Measurements from ENCODE around the gene DERL3. TPM values are rescaled to one million over a fixed set of nuclear protein-coding genes. Genes with fewer than 3 reads are reported as not detected.

DERL3 gene
- total RNA-seq, 1 experiment from 2014 or later: 9.8 TPM

DNA sequence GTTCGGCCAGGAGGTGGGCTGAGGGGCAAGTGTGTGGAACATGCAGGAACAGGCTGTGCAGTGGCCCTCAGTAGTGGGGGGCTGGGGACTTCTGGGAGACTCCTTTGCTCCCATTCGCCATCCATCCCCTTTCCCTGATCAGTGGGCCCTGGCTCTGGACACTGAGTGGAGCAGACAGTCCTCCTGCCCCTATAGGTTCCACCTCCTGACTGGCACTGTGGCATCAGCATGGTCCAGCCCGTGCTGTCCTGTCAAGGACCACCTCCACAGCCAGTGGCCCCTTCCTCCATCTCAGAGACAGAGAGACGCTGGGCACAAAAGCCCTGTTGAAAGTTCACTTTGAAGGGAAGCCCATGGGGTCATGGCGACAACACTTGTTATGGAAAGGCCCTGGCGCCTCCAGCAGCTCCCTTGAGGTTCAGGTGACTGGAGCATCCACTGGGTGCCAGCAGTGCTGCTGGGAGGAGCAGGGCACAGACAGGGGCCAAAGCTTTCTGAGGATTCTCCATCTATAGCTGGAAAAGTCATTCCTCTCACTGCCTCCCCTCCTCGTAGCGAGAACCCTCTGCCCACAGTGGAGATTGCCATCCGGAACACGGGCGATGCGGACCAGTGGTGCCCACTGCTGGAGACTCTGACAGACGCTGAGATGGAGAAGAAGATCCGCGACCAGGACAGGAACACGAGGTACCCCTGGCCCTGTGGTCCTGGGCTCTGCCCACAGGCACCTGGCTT, 5.6 kb downstream of the DERL3 start:
- H2BK20ac ChIP-seq (ENCODE audit: low read depth, low read length, poor library complexity, severe bottlenecking): no peak overlapping the region
- H3K56ac ChIP-seq (ENCODE audit: insufficient read length, low read depth, low read length): no peak overlapping the region
- no peak overlapping the region for H3K9ac ChIP-seq (ENCODE audit: extremely low read depth, insufficient read length, low read length)
- Mint-ChIP-seq H3K27me3 (ENCODE audit: low read depth) (no peaks in the 10 kb centered on the region), H3K36me3 (ENCODE audit: insufficient read depth in 1 of 3, low read depth in 3 of 3) (peaks cover 22 to 44% (median 39%) of the 10 kb centered on the region in 3 experiments), H3K4me3 (no peak overlapping the region; a peak in 1 of 5 replicates), H3K4me1 (peaks cover 9 to 12% of the 10 kb centered on the region in 2 experiments), H3K9me3 (peaks cover 0 to 1% of the 10 kb centered on the region in 2 experiments; a peak in 1 of 5 replicates), H3K27ac (no peak overlapping the region)
- no peak overlapping the region for H3K23ac ChIP-seq (ENCODE audit: insufficient read length, low read depth, low read length)
- H2AFZ ChIP-seq (ENCODE audit: low read length): no peak overlapping the region
- H4K91ac ChIP-seq (ENCODE audit: insufficient read length, low read depth, low read length): no peak overlapping the region
- no peak overlapping the region for H4K5ac ChIP-seq (ENCODE audit: insufficient read length, low read depth, low read length)
- H4K8ac ChIP-seq (replicated peaks; ENCODE audit: insufficient read length, low read depth, low read length): no peak overlapping the region
- no peak overlapping the region for H3K18ac ChIP-seq (ENCODE audit: insufficient read length, low read depth, low read length)
- DNase-seq: no peak
- no peak overlapping the region for H3T11ph ChIP-seq (ENCODE audit: low read length)
- no peak overlapping the region for H2AK5ac ChIP-seq (ENCODE audit: insufficient read length, low read length)
- H2BK12ac ChIP-seq (ENCODE audit: insufficient read length, low read depth, low read length): no peak overlapping the region
- H2BK15ac ChIP-seq (ENCODE audit: low read depth, low read length): no peak overlapping the region
- H3K27me3 ChIP-seq (ENCODE audit: insufficient read depth, low read length): no peaks in the 10 kb centered on the region
- H3K4me1 ChIP-seq (ENCODE audit: insufficient read depth, low read length): no peaks in the 10 kb centered on the region; the same call in 1 of the 2 replicates
- no peak overlapping the region for H3K27ac ChIP-seq (ENCODE audit: insufficient read length, low read depth, low read length)
- H3K9me3 ChIP-seq (ENCODE audit: control insufficient read depth, low read depth, low read length): no peaks in the 10 kb centered on the region
- H3K23me2 ChIP-seq (ENCODE audit: insufficient read length, low read depth, low read length, poor library complexity, severe bottlenecking): peaks cover 3% of the 10 kb centered on the region
- H3K79me2 ChIP-seq (ENCODE audit: insufficient read depth, low read length): no peaks in the 10 kb centered on the region
- no peak overlapping the region for H2BK120ac ChIP-seq (ENCODE audit: low read depth, low read length, poor library complexity, severe bottlenecking)
- H3K14ac ChIP-seq (ENCODE audit: insufficient read depth, low read length): no peak overlapping the region
- TF ChIP-seq, protein P1, sequence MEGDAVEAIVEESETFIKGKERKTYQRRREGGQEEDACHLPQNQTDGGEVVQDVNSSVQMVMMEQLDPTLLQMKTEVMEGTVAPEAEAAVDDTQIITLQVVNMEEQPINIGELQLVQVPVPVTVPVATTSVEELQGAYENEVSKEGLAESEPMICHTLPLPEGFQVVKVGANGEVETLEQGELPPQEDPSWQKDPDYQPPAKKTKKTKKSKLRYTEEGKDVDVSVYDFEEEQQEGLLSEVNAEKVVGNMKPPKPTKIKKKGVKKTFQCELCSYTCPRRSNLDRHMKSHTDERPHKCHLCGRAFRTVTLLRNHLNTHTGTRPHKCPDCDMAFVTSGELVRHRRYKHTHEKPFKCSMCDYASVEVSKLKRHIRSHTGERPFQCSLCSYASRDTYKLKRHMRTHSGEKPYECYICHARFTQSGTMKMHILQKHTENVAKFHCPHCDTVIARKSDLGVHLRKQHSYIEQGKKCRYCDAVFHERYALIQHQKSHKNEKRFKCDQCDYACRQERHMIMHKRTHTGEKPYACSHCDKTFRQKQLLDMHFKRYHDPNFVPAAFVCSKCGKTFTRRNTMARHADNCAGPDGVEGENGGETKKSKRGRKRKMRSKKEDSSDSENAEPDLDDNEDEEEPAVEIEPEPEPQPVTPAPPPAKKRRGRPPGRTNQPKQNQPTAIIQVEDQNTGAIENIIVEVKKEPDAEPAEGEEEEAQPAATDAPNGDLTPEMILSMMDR (conservative IDR thresholded peaks at IDR 0.05): no peak
- H2BK5ac ChIP-seq (ENCODE audit: insufficient read length, low read length): no peak overlapping the region
- H3K4me2 ChIP-seq (ENCODE audit: insufficient read depth, insufficient read length, low read length): no peak overlapping the region
- no CpG with 5 or more reads among the region's 16 CpGs for WGBS (ENCODE audit: extremely low coverage, insufficient read length, low lambda C conversion rate)
- H3K4ac ChIP-seq (ENCODE audit: low read depth, low read length): no peak overlapping the region
- H3K79me1 ChIP-seq (ENCODE audit: insufficient read depth, low read depth, low read length, poor library complexity, severe bottlenecking): no peaks in the 10 kb centered on the region
- no peaks in the 10 kb centered on the region for H4K20me1 ChIP-seq (ENCODE audit: control insufficient read depth, insufficient read depth, insufficient read length)
